Neural crest cell (in vitro differentiated cells): ENCODE measurements around the gene GIPC3. TPM values are rescaled to one million over a fixed set of nuclear protein-coding genes. Genes with fewer than 3 reads are reported as not detected.

Source experiments
- DNase-seq: peaks from one replicate; pipeline ENCODE4 v3.0.0; 2021; ENCODE audit warnings: low read depth, mixed read lengths, low spot score
- H3K27ac Mint-ChIP-seq: one replicate; pipeline ENCODE4 v1.8.0; 2021; ENCODE audit warnings: mild to moderate bottlenecking, mixed read lengths; ENCODE audit not compliant: unreplicated experiment
- H3K27me3 Mint-ChIP-seq: 2 replicates; pipeline ENCODE4 v1.8.0; 2021; ENCODE audit warnings: low read depth, mild to moderate bottlenecking, mixed read lengths
- H3K36me3 Mint-ChIP-seq: 2 replicates; pipeline ENCODE4 v1.8.0; 2021; ENCODE audit warnings: low read depth, mild to moderate bottlenecking, mixed read lengths
- H3K4me1 Mint-ChIP-seq: 2 replicates; pipeline ENCODE4 v1.8.0; 2021; ENCODE audit warnings: mixed read lengths
- H3K4me3 Mint-ChIP-seq: one replicate; pipeline ENCODE4 v1.8.0; 2021; ENCODE audit warnings: mild to moderate bottlenecking, mixed read lengths
- H3K9me3 Mint-ChIP-seq: 2 replicates; pipeline ENCODE4 v1.8.0; 2021; ENCODE audit warnings: mixed read lengths
- total RNA-seq: library from RNA; stranded (reverse); gene quantifications from 2 replicates; pipeline ENCODE4 v1.2.1, GENCODE V29; 2021
- TF ChIP-seq, protein P1 (sequence below): fragments of 200-600 bp; sonication (generic); conservative IDR thresholded peaks from 2 replicates; pipeline ENCODE4 v1.5.0; 2021; ENCODE audit warnings: antibody characterized with exemption, mild to moderate bottlenecking

GIPC3 gene
- total RNA-seq, 1 donor from 2014 or later: 0.19 TPM

DNA sequence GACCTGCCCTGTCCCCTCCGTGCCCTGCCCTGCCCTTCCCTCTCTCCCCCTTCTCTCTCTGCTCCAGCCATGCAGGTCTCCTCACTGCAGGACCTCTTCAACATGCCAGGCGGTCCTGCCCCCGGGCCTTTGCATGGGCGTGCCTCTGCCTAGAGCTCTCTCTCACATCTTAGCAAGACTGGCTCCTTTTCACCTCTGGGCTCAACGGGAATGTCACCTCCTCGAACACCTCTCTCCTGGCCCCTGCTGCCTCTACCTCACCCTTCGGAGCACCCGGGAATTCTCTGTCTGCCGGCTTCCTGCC, 33.5 kb upstream of the GIPC3 start:
- H3K27ac Mint-ChIP-seq: no peak overlapping the region
- H3K4me1 Mint-ChIP-seq: peaks cover 18% of the 10 kb centered on the region
- no peak for DNase-seq
- peak overlapping the region; percentile 41 for H3K4me3 Mint-ChIP-seq
- TF ChIP-seq, protein P1, sequence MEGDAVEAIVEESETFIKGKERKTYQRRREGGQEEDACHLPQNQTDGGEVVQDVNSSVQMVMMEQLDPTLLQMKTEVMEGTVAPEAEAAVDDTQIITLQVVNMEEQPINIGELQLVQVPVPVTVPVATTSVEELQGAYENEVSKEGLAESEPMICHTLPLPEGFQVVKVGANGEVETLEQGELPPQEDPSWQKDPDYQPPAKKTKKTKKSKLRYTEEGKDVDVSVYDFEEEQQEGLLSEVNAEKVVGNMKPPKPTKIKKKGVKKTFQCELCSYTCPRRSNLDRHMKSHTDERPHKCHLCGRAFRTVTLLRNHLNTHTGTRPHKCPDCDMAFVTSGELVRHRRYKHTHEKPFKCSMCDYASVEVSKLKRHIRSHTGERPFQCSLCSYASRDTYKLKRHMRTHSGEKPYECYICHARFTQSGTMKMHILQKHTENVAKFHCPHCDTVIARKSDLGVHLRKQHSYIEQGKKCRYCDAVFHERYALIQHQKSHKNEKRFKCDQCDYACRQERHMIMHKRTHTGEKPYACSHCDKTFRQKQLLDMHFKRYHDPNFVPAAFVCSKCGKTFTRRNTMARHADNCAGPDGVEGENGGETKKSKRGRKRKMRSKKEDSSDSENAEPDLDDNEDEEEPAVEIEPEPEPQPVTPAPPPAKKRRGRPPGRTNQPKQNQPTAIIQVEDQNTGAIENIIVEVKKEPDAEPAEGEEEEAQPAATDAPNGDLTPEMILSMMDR: no peak
- no peaks in the 10 kb centered on the region for H3K9me3 Mint-ChIP-seq
- H3K36me3 Mint-ChIP-seq: no peaks in the 10 kb centered on the region
- no peaks in the 10 kb centered on the region for H3K27me3 Mint-ChIP-seq

- H3K27me3 Mint-ChIP-seq: peaks cover 2% of the 10 kb centered on the region
- DNase-seq: no peak
- TF ChIP-seq, protein P1: no peak
- H3K27ac Mint-ChIP-seq: peak overlapping the region; percentile 62
- peak overlapping the region; percentile 64 for H3K4me3 Mint-ChIP-seq
- peaks cover 25% of the 10 kb centered on the region for H3K4me1 Mint-ChIP-seq
- no peaks in the 10 kb centered on the region for H3K36me3 Mint-ChIP-seq
- no peaks in the 10 kb centered on the region for H3K9me3 Mint-ChIP-seq
Observed at GRCh38 chr19:3554254-3555083, 30.8 kb upstream of the GIPC3 start.

GRCh38 chr19:3555653-3556422, 29.4 kb upstream of the GIPC3 start:
- peak overlapping the region; percentile 93 for H3K4me3 Mint-ChIP-seq
- peaks cover 2% of the 10 kb centered on the region for H3K27me3 Mint-ChIP-seq
- H3K36me3 Mint-ChIP-seq: no peaks in the 10 kb centered on the region
- TF ChIP-seq, protein P1: no peak
- peaks cover 25% of the 10 kb centered on the region for H3K4me1 Mint-ChIP-seq
- no peak for DNase-seq
- H3K27ac Mint-ChIP-seq: no peak overlapping the region
- H3K9me3 Mint-ChIP-seq: no peaks in the 10 kb centered on the region

GRCh38 chr19:3556423-3556977, 28.8 kb upstream of the GIPC3 start:
- Mint-ChIP-seq H3K4me1 (peaks cover 25% of the 10 kb centered on the region), H3K27ac (peak overlapping the region; percentile 71), H3K36me3 (no peaks in the 10 kb centered on the region), H3K9me3 (no peaks in the 10 kb centered on the region), H3K4me3 (peak overlapping the region; percentile 93), H3K27me3 (peaks cover 2% of the 10 kb centered on the region)
- DNase-seq: no peak
- TF ChIP-seq, protein P1: no peak

DNA sequence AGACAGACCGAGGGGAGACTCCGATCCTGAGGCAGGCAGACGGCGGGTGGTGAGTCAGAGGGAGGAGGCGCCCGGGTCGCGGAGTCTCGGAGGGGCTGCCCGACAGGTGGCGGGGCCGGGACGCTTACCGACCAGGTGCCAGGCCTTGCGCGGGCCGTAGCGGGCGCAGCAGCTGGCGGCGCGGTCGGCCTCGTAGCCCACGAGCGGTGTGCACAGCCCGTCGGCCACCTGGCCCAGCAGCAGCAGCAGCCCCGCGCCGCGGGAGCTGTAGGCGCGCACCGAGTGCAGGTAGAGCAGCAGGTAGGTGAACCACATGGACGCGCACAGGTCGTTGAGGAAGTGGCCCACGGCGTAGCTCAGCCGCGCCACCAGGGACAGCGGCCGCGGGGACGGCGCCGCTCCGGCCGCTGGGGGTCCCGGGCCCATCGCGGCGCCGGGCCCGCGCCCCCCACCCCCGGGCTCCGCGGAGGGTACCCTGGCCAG, 28.3 kb upstream of the GIPC3 start:
- no peak for DNase-seq
- peak overlapping the region; percentile 71 for H3K27ac Mint-ChIP-seq
- H3K4me3 Mint-ChIP-seq: peak overlapping the region; percentile 93
- peaks cover 2% of the 10 kb centered on the region for H3K27me3 Mint-ChIP-seq
- TF ChIP-seq, protein P1: peak; percentile 18
- H3K36me3 Mint-ChIP-seq: no peaks in the 10 kb centered on the region
- H3K4me1 Mint-ChIP-seq: peaks cover 25% of the 10 kb centered on the region
- no peaks in the 10 kb centered on the region for H3K9me3 Mint-ChIP-seq
